ENCODE data around the gene PLAGL1. TPM values are rescaled to one million over a fixed set of nuclear protein-coding genes. Genes with fewer than 3 reads are reported as not detected.
A peak's percentile ranks its signal among the peaks of the same experiment; 100 is the strongest.

PLAGL1 gene
- total and polyA plus RNA-seq, 2 experiments from 2014 or later, result 48.6 to 88.9 TPM

- Histone ChIP-seq H3K27ac (peak overlapping the region; percentile 52), H3K4me2 (peak overlapping the region; percentile 62), H3K9me3 (ENCODE audit: low read depth) (no peaks in the 10 kb centered on the region), H3K4me1 (ENCODE audit: insufficient read depth) (no peaks in the 10 kb centered on the region), H3K9me2 (replicated peaks; ENCODE audit: insufficient read depth) (no peaks in the 10 kb centered on the region), H3K4me3 (no peak overlapping the region), H2AFZ (peak overlapping the region; percentile 7), H3K79me2 (no peaks in the 10 kb centered on the region), H4K20me1 (ENCODE audit: insufficient read depth, poor library complexity, severe bottlenecking) (no peaks in the 10 kb centered on the region), H3K36me3 (replicated peaks; ENCODE audit: insufficient read depth, low read depth) (no peaks in the 10 kb centered on the region), H3K27me3 (no peaks in the 10 kb centered on the region)
- TF ChIP-seq EZH2phosphoT487 (IDR thresholded peaks at IDR 0.05; ENCODE audit: low read depth, severe bottlenecking, unreplicated experiment) (no peak), CTCF (IDR thresholded peaks at IDR 0.05; ENCODE audit: poor library complexity) (no peak), EZH2 (IDR thresholded peaks at IDR 0.05; ENCODE audit: borderline replicate concordance) (no peak)
- WGBS (ENCODE audit: low lambda C conversion rate, missing lambda C conversion rate), result 86% methylated on average over 3 of the region's 3 CpGs
- no peak for DNase-seq (ENCODE audit: low spot score)
These were observed 28.8 kb upstream of the PLAGL1 start for GRCh38 chr6:144036835-144037195.

GRCh38 chr6:144036064-144036834, 28.2 kb upstream of the PLAGL1 start:
- Histone ChIP-seq H3K27me3 (no peaks in the 10 kb centered on the region), H3K4me3 (no peak overlapping the region), H3K27ac (peak overlapping the region; percentile 52), H2AFZ (peak overlapping the region; percentile 7), H3K4me1 (ENCODE audit: insufficient read depth) (no peaks in the 10 kb centered on the region), H3K9me2 (replicated peaks; ENCODE audit: insufficient read depth) (no peaks in the 10 kb centered on the region), H3K36me3 (replicated peaks; ENCODE audit: insufficient read depth, low read depth) (no peaks in the 10 kb centered on the region), H3K4me2 (peak overlapping the region; percentile 62), H3K79me2 (no peaks in the 10 kb centered on the region), H3K9me3 (ENCODE audit: low read depth) (no peaks in the 10 kb centered on the region), H4K20me1 (ENCODE audit: insufficient read depth, poor library complexity, severe bottlenecking) (no peaks in the 10 kb centered on the region)
- peak; percentile 23 for DNase-seq (ENCODE audit: low spot score)
- 49% methylated on average over 8 of the region's 8 CpGs for WGBS (ENCODE audit: low lambda C conversion rate, missing lambda C conversion rate)
- TF ChIP-seq EZH2phosphoT487 (IDR thresholded peaks at IDR 0.05; ENCODE audit: low read depth, severe bottlenecking, unreplicated experiment) (no peak), CTCF (IDR thresholded peaks at IDR 0.05; ENCODE audit: poor library complexity) (no peak), EZH2 (IDR thresholded peaks at IDR 0.05; ENCODE audit: borderline replicate concordance) (no peak)

GRCh38 chr6:144035416-144035815, 27.4 kb upstream of the PLAGL1 start:
- no peak overlapping the region for H3K4me2 ChIP-seq
- WGBS (ENCODE audit: low lambda C conversion rate, missing lambda C conversion rate), result 85% methylated on average over 4 of the region's 4 CpGs

More at GRCh38 chr6:144035416-144035815, 27.4 kb upstream of the PLAGL1 start:
- Histone ChIP-seq H3K4me1 (ENCODE audit: insufficient read depth) (no peaks in the 10 kb centered on the region), H3K36me3 (replicated peaks; ENCODE audit: insufficient read depth, low read depth) (no peaks in the 10 kb centered on the region), H4K20me1 (ENCODE audit: insufficient read depth, poor library complexity, severe bottlenecking) (no peaks in the 10 kb centered on the region), H3K27ac (peak overlapping the region; percentile 52), H3K9me2 (replicated peaks; ENCODE audit: insufficient read depth) (no peaks in the 10 kb centered on the region), H3K27me3 (no peaks in the 10 kb centered on the region), H2AFZ (no peak overlapping the region), H3K79me2 (no peaks in the 10 kb centered on the region), H3K9me3 (ENCODE audit: low read depth) (no peaks in the 10 kb centered on the region), H3K4me3 (no peak overlapping the region)
- DNase-seq (ENCODE audit: low spot score), result no peak
- TF ChIP-seq EZH2phosphoT487 (IDR thresholded peaks at IDR 0.05; ENCODE audit: low read depth, severe bottlenecking, unreplicated experiment) (no peak), EZH2 (IDR thresholded peaks at IDR 0.05; ENCODE audit: borderline replicate concordance) (no peak), CTCF (IDR thresholded peaks at IDR 0.05; ENCODE audit: poor library complexity) (no peak)

Measured in hepatocyte (in vitro differentiated cells).